Ishikawa (cell line): Measurements from ENCODE around the gene EEIG1.

Source experiments
- CEBPB ChIP-seq: IDR thresholded peaks from 2 replicates; pipeline ENCODE4 v1.6.1; 2012
- CREB1 ChIP-seq: IDR thresholded peaks from 2 replicates; pipeline ENCODE4 v1.6.1; 2012; ENCODE audit warnings: low read depth
- EP300 ChIP-seq: IDR thresholded peaks from 2 replicates; pipeline ENCODE4 v1.6.1; 2012; ENCODE audit warnings: borderline replicate concordance
- FOXM1 ChIP-seq: IDR thresholded peaks from 2 replicates; pipeline ENCODE4 v1.6.1; 2012; ENCODE audit warnings: low read depth, borderline replicate concordance
- MAX ChIP-seq: IDR thresholded peaks from 2 replicates; pipeline ENCODE4 v1.6.1; 2012
- RAD21 ChIP-seq: IDR thresholded peaks from 2 replicates; pipeline ENCODE4 v1.6.1; 2012; ENCODE audit warnings: low read depth
- REST ChIP-seq: IDR thresholded peaks from 2 replicates; pipeline ENCODE4 v1.6.1; 2012; ENCODE audit warnings: low read depth, mild to moderate bottlenecking
- TCF12 ChIP-seq: IDR thresholded peaks from 2 replicates; pipeline ENCODE4 v1.6.1; 2012; ENCODE audit warnings: low read depth
- YY1 ChIP-seq: IDR thresholded peaks from 2 replicates; pipeline ENCODE4 v1.6.1; 2012; ENCODE audit warnings: low read depth

- TF ChIP-seq CEBPB (no peak), REST (no peak), CREB1 (no peak), EP300 (no peak), MAX (no peak), YY1 (no peak), TCF12 (no peak), RAD21 (no peak), FOXM1 (no peak)
Observed at GRCh38 chr9:127991757-127992274, 11.0 kb upstream of the EEIG1 start.
